GM13976 (cell line): ENCODE measurements around the gene FREM3.
"Not testable (repeated sequence)": the region's sequence is repeated elsewhere in the genome, so short reads cannot be mapped to it uniquely, and the experiment has no call there.

Experiments
- DNase-seq: peaks from one replicate; pipeline ENCODE4 v3.0.0; 2012; ENCODE audit warnings: low spot score
- CTCF ChIP-seq: IDR thresholded peaks from 2 replicates; pipeline ENCODE4 v1.5.1; 2012; ENCODE audit warnings: borderline replicate concordance, mild to moderate bottlenecking; ENCODE audit not compliant: insufficient read depth; ENCODE audit errors: extremely low read depth, missing control alignments, control extremely low read depth
- in situ Hi-C: fragments of 300-500 bp; cut with MboI; formaldehyde crosslinking; loops from one replicate; pipeline ENCODE4 v1.12.0; 2022; ENCODE audit warnings: low sequenced_read_pairs, mixed read lengths, inconsistent platforms; ENCODE audit not compliant: unreplicated experiment

FREM3 gene

GRCh38 chr4:143554728-143555597 is 145.5 kb downstream of the FREM3 start:
- DNase-seq, result peak; percentile 34
- in situ Hi-C loops, result loop anchor here (25.0 kb wide), 1 partner anchor 357 kb away; the partner anchor contains the start of gene GYPE
- TF ChIP-seq CTCF, result no peak

DNA sequence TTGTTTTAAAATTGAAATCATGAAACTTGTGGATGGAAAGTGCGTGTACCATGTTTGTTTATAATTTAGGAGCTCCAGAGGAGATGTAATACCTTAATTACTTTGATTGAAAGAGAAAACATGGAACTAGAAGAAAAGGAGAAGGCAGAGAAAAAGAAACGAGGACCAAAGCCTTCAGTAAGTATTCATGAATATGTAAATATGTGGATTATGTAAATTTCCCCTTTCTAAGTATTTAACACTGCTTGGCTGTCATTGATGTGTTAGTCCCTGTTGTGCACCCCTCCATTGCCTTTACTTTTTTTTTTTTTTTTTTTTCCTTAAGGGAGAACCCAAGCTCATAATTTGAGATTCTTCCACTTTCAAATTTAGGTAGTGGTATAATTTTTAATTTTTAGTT is 150.5 kb downstream of the FREM3 start:
- no peak for DNase-seq
- in situ Hi-C loops, result loop anchor here (25.0 kb wide), 1 partner anchor 362 kb away; the partner anchor contains the start of gene GYPE
- TF ChIP-seq CTCF, result no peak

GRCh38 chr4:143539670-143540023 is 160.8 kb downstream of the FREM3 start:
- in situ Hi-C loops, result no loop called here
- no peak for TF ChIP-seq CTCF

DNA sequence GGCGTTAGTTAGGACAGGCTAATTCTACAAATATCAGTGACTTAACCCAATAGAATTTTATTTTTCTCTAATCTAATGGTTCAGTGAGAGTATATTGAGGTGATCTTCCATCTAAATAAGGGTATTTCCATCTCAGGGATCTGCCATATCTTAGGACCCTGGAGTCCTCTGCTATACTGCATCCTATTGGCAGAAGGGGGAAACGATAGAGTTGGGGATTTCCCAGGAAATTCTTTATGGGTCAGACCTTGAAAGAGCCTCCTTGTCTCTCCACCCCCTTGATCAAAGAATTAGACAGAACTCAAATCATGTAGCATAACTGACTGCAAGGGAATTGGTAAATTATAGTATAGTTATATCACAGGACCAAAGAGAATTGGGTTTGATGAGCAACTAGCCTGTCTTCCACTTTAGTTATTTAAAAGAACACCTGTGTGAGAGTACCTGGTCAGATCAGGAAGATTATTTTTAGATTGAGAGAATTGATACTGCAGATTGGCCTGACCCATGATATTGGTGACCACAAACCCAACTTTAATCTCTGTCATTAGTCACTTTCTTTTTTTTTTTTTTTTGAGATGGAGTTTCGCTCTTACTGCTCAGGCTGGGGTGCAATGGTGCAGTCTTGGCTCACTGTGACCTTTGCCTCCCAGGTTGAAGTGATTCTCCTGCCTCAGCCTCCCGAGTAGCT is 161.4 kb downstream of the FREM3 start:
- in situ Hi-C loops, result no loop called here
- DNase-seq, result no peak
- TF ChIP-seq CTCF, result no peak

More at GRCh38 chr4:143539670-143540023, 160.8 kb downstream of the FREM3 start:
- no peak for DNase-seq

DNA sequence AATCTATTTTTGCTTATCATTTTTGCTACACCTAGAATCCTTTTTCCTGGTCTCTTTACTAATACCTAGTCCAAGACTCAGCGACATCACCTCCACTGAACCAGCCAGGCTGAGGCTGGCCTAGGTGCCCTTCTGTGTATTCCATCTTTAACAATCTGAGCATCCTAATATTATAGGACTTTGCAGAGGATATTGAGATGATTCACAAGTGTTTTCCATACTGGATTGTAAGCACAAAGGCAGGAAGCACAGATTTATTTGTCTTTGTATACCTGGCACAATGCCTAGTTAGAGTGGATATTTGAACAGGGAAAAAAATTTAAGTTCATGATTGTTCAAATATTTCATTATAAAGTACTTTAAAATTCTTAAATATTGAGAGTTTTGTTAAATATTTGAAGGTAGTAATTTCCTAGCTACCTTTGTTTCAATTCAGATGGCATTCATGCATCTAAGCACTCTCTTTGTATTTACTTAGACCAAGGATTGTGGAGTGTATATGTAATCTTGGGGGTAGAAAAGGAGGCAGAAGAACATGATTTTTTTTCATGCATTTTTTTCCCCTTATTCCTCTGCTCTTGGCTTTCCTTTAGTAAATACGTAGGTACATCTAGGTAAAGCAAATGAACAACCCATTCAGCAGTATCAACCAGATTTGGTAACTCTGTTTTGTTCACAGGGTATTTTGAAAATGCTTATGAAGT is 168.5 kb downstream of the FREM3 start:
- in situ Hi-C loops, result no loop called here
- DNase-seq, result no peak
- TF ChIP-seq CTCF, result no peak

GRCh38 chr4:143531380-143531779 is 169.1 kb downstream of the FREM3 start:
- TF ChIP-seq CTCF, result no peak
- in situ Hi-C loops, result no loop called here
- DNase-seq, result no peak

- DNase-seq, in situ Hi-C loops: not testable (repeated sequence)
Observed at GRCh38 chr4:143528046-143528445, 172.4 kb downstream of the FREM3 start.
